ACC112 (cell line): Measurements from ENCODE around the gene NFASC.

Source experiments
- H2AFZ ChIP-seq: fragments of 200-600 bp; sonication (generic); one replicate; pipeline ENCODE4 v1.6.0; 2017; ENCODE audit warnings: antibody characterized with exemption, low read length; ENCODE audit not compliant: unreplicated experiment
- H3K27ac ChIP-seq: fragments of 200-600 bp; sonication (generic); 2 replicates; pipeline ENCODE4 v1.5.1; 2014; ENCODE audit warnings: low read depth, mild to moderate bottlenecking, antibody characterized with exemption, low read length, moderate library complexity
- H3K27me3 ChIP-seq: fragments of 200-600 bp; sonication (generic); 2 replicates; pipeline ENCODE4 v1.6.1; 2014; ENCODE audit warnings: mild to moderate bottlenecking, antibody characterized with exemption, low read length, moderate library complexity, mixed read lengths; ENCODE audit not compliant: insufficient read depth
- H3K36me3 ChIP-seq: fragments of 200-600 bp; sonication (generic); 2 replicates; pipeline ENCODE4 v1.6.1; 2016; ENCODE audit warnings: mild to moderate bottlenecking, antibody characterized with exemption, low read length, moderate library complexity, mixed read lengths; ENCODE audit not compliant: insufficient read depth
- H3K4me1 ChIP-seq: fragments of 200-600 bp; sonication (generic); one replicate; pipeline ENCODE4 v1.6.1; 2016; ENCODE audit warnings: low read length, mixed read lengths; ENCODE audit not compliant: insufficient read depth, unreplicated experiment, control insufficient read depth
- H3K4me3 ChIP-seq: fragments of 200-600 bp; sonication (generic); 2 replicates; pipeline ENCODE4 v1.5.1; 2014; ENCODE audit warnings: mild to moderate bottlenecking, low read depth, low read length
- H3K79me2 ChIP-seq: fragments of 200-600 bp; sonication (generic); one replicate; pipeline ENCODE4 v1.6.0; 2016; ENCODE audit warnings: low read length; ENCODE audit not compliant: control insufficient read depth, unreplicated experiment, insufficient read depth

NFASC gene

GRCh38 chr1:204835737-204836136, 34.9 kb upstream of the NFASC start:
- Histone ChIP-seq H3K27ac (no peak overlapping the region), H2AFZ (no peak overlapping the region), H3K27me3 (no peaks in the 10 kb centered on the region)

GRCh38 chr1:204836856-204837255, 33.8 kb upstream of the NFASC start:
- Histone ChIP-seq H3K36me3 (no peaks in the 10 kb centered on the region), H3K27me3 (no peaks in the 10 kb centered on the region), H3K4me3 (no peak overlapping the region)

More at GRCh38 chr1:204835737-204836136, 34.9 kb upstream of the NFASC start:
- H3K79me2 ChIP-seq, result peaks cover 25% of the 10 kb centered on the region
- no peak overlapping the region for H3K4me3 ChIP-seq
- no peaks in the 10 kb centered on the region for H3K36me3 ChIP-seq
- H3K4me1 ChIP-seq, result peaks cover 10% of the 10 kb centered on the region

DNA sequence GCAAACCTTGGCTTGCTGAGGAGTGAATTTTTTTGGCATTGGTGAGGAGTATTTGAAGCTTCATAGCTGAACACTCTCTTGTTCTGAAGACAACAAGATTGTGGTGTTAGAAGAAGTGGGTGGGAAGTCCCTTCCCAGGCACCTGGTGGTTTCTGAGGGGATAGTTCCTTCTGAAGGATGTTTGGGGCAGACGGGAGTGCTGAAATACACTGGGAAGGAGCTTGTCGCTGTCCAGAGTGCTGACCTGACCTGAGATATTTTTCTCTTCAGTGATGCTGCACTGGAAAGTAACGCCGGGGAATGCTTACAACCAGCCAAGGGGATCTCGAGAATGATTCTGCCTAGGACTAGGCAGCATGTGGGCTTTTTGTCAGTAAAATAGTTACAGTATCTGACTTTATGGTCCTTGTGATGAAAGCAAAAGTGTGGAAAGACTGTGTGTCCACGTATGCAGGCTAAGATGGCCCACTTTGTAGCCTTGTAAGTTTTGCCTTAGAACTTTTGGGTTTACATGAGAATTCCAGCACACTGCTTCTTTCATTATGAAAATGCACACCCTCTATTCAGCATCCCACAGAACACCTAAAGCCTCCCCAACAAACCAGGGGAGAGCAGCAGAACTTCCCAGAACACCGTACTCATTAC, 33.1 kb upstream of the NFASC start:
- Histone ChIP-seq H3K27ac (no peak overlapping the region), H3K4me1 (peaks cover 11% of the 10 kb centered on the region), H3K36me3 (no peaks in the 10 kb centered on the region), H3K4me3 (no peak overlapping the region), H2AFZ (no peak overlapping the region), H3K79me2 (peaks cover 21% of the 10 kb centered on the region), H3K27me3 (no peaks in the 10 kb centered on the region)

More at GRCh38 chr1:204836856-204837255, 33.8 kb upstream of the NFASC start:
- peaks cover 22% of the 10 kb centered on the region for H3K79me2 ChIP-seq
- H3K27ac ChIP-seq, result no peak overlapping the region
- H3K4me1 ChIP-seq, result peaks cover 10% of the 10 kb centered on the region
- no peak overlapping the region for H2AFZ ChIP-seq

DNA sequence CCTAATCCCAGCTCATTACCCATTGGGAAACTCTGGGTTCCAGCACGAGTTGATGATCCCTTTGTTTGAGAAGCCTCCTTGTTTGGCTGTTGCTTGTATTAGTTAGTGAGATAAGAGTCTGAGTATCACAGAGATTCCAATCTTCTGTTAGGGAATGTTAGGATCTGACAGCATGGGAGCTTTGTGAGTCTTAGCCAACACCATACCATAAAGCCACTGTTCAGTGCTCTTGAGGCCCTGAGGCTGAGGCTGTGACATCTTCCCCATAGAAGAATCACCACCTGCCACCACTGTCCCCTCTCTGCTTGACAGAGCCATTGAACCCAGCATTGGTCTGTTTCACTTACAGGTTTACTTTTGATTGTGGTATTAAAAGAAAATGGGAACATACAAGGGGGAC, 29.3 kb upstream of the NFASC start:
- H3K36me3 ChIP-seq, result no peaks in the 10 kb centered on the region
- H3K4me1 ChIP-seq, result peaks cover 17% of the 10 kb centered on the region
- no peak overlapping the region for H3K27ac ChIP-seq
- no peak overlapping the region for H2AFZ ChIP-seq
- no peaks in the 10 kb centered on the region for H3K27me3 ChIP-seq
- H3K4me3 ChIP-seq, result no peak overlapping the region
- H3K79me2 ChIP-seq, result peaks cover 24% of the 10 kb centered on the region

DNA sequence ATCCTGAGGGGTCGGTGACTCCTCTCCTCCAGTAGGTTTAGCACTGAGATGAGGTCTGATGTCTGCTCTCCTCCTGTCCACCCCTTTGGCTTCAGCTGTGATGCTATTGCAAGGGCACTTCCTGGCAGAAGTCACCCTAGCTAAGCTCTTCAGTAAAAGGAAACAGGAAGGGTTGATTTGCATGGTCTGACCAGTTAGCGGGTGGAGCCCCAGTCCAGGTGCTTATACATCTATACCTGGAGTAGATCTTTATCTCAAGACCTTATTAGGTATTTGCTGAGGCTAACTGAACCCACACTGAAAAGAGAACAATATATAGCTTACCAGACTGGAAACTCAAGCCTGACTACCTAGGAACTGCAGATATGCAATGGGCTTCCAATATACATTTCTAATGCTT, 28.9 kb upstream of the NFASC start:
- no peaks in the 10 kb centered on the region for H3K36me3 ChIP-seq
- H3K4me1 ChIP-seq, result peaks cover 12% of the 10 kb centered on the region
- peaks cover 24% of the 10 kb centered on the region for H3K79me2 ChIP-seq
- H3K4me3 ChIP-seq, result no peak overlapping the region
- H2AFZ ChIP-seq, result no peak overlapping the region
- H3K27me3 ChIP-seq, result no peaks in the 10 kb centered on the region
- H3K27ac ChIP-seq, result no peak overlapping the region

GRCh38 chr1:204842369-204842768, 28.3 kb upstream of the NFASC start:
- H3K27ac ChIP-seq, result no peak overlapping the region
- no peaks in the 10 kb centered on the region for H3K27me3 ChIP-seq
- H3K4me1 ChIP-seq, result peaks cover 8% of the 10 kb centered on the region
- no peak overlapping the region for H3K4me3 ChIP-seq
- H3K79me2 ChIP-seq, result peaks cover 24% of the 10 kb centered on the region
- no peaks in the 10 kb centered on the region for H3K36me3 ChIP-seq
- no peak overlapping the region for H2AFZ ChIP-seq

- Histone ChIP-seq H3K27ac (no peak overlapping the region), H3K79me2 (peaks cover 21% of the 10 kb centered on the region), H3K27me3 (no peaks in the 10 kb centered on the region), H3K4me1 (peaks cover 8% of the 10 kb centered on the region), H3K4me3 (no peak overlapping the region), H3K36me3 (no peaks in the 10 kb centered on the region), H2AFZ (no peak overlapping the region)
These were observed 27.8 kb upstream of the NFASC start for GRCh38 chr1:204842892-204843291.

DNA sequence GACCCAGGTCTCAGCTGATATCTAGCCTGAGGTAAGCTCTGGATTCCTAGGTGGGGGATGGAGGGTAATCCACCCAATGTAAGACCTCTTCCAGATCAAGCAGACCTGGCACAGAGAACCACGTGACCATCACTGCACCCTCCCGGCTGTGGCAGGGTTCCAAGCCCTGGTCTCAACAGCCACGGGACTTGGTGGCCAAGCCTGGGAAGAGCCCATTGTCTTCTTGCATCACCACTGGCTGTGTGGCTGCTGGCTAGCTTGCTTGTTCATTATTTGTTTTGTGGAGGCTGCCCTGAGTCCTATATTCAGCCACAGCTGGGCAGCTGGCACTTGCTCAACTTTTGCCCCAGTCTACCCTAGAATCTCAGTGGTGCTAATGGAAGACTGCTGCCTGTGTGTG, 24.1 kb upstream of the NFASC start:
- H2AFZ ChIP-seq, result no peak overlapping the region
- H3K36me3 ChIP-seq, result no peaks in the 10 kb centered on the region
- no peaks in the 10 kb centered on the region for H3K27me3 ChIP-seq
- peaks cover 23% of the 10 kb centered on the region for H3K79me2 ChIP-seq
- no peak overlapping the region for H3K27ac ChIP-seq
- H3K4me1 ChIP-seq, result peaks cover 8% of the 10 kb centered on the region
- no peak overlapping the region for H3K4me3 ChIP-seq

GRCh38 chr1:204848579-204848978, 22.1 kb upstream of the NFASC start:
- Histone ChIP-seq H3K27me3 (no peaks in the 10 kb centered on the region), H3K36me3 (no peaks in the 10 kb centered on the region), H3K79me2 (peaks cover 26% of the 10 kb centered on the region), H3K4me1 (no peaks in the 10 kb centered on the region), H2AFZ (no peak overlapping the region), H3K4me3 (no peak overlapping the region), H3K27ac (no peak overlapping the region)

- Histone ChIP-seq H3K4me1 (no peaks in the 10 kb centered on the region), H3K79me2 (peaks cover 28% of the 10 kb centered on the region), H3K27me3 (no peaks in the 10 kb centered on the region), H3K36me3 (no peaks in the 10 kb centered on the region), H3K4me3 (no peak overlapping the region), H2AFZ (no peak overlapping the region), H3K27ac (no peak overlapping the region)
These were observed 17.8 kb upstream of the NFASC start for GRCh38 chr1:204852854-204853253.

GRCh38 chr1:204853436-204853835, 17.2 kb upstream of the NFASC start:
- Histone ChIP-seq H3K79me2 (peaks cover 28% of the 10 kb centered on the region), H2AFZ (no peak overlapping the region), H3K27ac (no peak overlapping the region), H3K4me3 (no peak overlapping the region), H3K4me1 (no peaks in the 10 kb centered on the region), H3K36me3 (no peaks in the 10 kb centered on the region), H3K27me3 (no peaks in the 10 kb centered on the region)
